Fibroblast of villous mesenchyme (primary cell): ENCODE measurements around the gene KAT2A. TPM values are rescaled to one million over a fixed set of nuclear protein-coding genes. Genes with fewer than 3 reads are reported as not detected.

Source experiments
- DNase-seq: peaks from one replicate; pipeline ENCODE4 v3.0.0-alpha.2; 2010; ENCODE audit warnings: low read depth
- H3K4me3 ChIP-seq: 2 replicates; pipeline ENCODE4 v1.5.1; 2011; ENCODE audit warnings: low read depth, mild to moderate bottlenecking, low read length
- total RNA-seq: library from RNA; depleted of rRNA; stranded (reverse); fragments of >200 nt; gene quantifications from 2 replicates; pipeline ENCODE4 v1.2.3, GENCODE V29; 2012
- TF ChIP-seq, protein P1 (sequence below): IDR thresholded peaks from 2 replicates; pipeline ENCODE4 v1.5.1; 2012; ENCODE audit warnings: low read depth, mild to moderate bottlenecking, low read length; ENCODE audit not compliant: insufficient read depth

The KAT2A gene
- total RNA-seq, 1 donor: 13.0 TPM

DNA sequence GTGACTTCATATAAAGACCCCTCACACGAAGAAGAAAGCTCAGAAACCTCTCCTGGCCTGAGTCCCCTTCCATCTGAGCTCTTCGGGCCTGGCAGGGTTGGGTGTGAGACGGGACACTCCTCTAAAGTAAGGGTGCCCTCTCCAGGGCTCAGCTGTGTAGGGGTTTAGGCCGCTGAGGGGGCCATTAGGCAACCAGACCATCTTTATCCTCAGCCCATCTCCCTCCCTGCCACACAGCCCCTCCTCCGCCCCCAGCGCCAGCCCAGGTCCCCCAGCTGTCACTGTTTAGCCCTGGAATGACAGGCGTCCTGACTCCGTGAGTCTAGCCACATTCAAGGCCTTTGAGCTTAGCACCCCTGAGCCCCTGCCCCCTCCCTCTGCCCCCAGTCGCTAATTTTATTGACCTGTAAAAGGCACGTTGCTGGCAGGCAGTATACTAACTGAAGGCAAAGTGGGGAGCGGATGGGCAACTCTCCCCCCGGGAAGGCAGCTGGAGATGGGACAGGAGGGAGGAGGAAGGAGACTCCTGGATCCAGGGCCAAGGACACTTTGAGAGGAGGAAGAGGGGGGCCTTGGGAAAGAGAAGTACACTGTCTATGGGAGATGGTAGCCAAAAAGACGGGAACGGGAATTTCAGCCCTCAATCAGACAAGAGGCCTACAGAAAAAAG lies 22.3 kb downstream of the KAT2A start:
- TF ChIP-seq, protein P1, sequence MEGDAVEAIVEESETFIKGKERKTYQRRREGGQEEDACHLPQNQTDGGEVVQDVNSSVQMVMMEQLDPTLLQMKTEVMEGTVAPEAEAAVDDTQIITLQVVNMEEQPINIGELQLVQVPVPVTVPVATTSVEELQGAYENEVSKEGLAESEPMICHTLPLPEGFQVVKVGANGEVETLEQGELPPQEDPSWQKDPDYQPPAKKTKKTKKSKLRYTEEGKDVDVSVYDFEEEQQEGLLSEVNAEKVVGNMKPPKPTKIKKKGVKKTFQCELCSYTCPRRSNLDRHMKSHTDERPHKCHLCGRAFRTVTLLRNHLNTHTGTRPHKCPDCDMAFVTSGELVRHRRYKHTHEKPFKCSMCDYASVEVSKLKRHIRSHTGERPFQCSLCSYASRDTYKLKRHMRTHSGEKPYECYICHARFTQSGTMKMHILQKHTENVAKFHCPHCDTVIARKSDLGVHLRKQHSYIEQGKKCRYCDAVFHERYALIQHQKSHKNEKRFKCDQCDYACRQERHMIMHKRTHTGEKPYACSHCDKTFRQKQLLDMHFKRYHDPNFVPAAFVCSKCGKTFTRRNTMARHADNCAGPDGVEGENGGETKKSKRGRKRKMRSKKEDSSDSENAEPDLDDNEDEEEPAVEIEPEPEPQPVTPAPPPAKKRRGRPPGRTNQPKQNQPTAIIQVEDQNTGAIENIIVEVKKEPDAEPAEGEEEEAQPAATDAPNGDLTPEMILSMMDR: no peak
- DNase-seq: no peak

DNA sequence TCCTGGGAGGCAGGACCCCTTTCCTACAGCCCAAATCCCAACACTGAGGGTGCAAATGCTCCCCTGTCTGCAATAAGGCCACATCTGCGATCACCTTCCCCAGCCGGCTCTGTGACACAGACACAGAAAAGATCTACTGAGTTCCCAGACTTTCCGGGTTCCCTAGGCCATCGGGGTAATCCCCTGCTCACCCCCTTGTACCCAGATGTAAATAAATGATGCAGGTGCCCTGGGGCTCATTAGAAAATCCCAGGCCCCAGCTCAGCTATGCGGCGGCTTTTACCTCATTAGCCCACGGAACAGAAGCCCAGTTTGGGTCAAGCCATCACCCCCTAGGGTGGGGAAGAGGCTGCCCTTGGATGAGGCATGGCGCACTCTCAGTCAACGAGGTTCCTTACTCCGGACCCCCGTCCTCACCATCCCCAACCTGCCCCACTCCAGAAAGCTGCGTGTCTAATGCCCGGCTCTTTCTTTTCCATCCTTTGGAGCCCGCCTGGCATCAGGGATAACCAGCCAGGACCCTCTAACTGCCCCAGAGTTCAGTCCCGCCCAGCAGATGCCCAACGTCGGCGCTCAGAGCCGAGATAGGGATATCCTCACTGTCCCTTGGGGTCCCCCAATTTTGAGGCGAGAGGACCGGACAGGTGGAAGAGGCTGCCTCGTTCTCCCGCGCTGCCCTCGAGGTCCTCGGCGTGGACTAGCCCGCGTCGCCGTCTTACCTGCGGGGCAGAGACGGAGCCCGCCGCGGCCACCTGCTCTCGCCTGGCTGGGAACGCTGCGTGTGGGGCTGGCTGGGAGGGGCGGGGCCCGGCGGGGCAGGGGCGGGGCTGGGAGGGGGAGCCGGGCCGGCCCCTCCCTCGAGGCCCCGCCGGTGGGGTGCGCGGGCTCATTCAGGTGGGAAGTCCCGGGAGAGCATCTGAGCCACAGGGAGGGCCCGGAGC lies 23.2 kb downstream of the KAT2A start, which contains the start of gene ZNF385C:
TSS of gene ZNF385C (minus strand) at position 783 of the 941 bp plus-strand sequence. CDS start 35,417 bp downstream, outside the sequence.
- no peak for DNase-seq
- H3K4me3 ChIP-seq: no peak within 1 kb of the TSS
- TF ChIP-seq, protein P1: no peak

More for the DNA sequence above, 22.3 kb downstream of the KAT2A start:
- no peak overlapping the region for H3K4me3 ChIP-seq

DNA sequence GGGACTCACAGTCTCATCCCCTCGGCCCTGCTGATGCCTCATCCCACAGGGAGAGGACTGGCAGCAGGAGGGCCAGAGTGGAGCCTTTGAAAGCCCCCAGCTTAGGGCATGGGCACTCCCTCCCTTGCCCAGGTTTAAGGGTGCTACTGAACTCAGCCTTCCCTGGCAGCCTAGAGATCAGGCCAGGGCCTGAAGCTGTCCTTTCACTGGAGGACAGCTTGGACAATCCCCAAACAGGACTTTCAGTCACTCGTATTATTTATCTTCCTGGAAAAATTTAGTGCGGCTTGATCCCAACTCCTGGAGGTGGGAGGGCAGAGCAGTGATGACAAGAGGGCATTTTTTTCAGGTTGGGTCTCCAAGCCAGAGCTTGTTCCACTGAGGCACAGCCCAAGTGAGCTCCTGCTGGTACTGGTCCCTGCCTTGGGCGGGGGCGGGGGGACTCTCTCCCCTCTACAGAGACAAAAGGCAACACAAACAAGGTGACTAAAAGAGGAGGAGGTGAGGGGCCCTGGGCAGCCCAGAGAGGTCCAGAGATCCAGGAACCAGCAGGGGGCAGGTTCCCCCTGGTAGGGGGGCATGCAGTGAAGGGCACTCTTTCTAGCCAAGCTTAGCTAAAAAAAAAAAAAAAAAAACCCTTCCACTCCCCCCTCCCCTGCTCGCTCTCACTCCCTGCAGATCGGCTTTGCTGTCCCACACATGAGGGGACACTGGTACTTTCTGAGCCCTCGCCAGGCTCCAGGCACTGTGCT lies 24.6 kb downstream of the KAT2A start:
- TF ChIP-seq, protein P1: no peak
- no peak for DNase-seq

DNA sequence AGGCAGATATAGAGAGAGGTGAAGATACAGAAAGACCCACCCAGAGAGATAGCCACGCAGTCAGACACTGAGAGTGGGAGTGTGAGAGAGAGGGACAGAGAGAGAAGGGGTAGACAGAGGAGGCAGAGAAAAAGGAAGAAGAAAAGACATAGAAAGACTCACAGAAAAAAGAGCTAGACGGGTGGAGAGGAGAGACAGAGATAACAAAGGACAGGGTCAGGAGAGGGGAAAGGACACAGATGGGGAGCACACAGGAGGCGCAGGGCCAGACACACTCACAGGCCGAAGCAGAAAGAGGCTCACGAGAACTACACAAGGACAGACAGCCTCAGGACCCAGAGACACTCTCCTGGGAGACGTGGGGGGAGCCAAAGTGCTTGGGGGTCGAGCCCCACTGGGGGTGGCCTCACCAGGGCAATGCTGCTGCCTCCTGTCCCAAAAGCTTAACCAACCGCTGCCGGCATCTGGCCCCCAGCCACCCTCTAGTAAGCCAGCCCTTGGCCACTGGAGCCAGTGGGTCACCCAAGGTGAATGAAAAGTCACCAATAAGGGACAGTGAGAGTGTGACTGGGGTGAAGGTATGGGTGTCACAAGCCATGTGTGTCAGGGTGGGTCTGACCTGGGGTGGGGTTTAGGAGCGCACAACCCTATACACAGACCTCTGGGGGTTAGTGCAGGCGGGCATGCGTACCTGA lies 26.6 kb downstream of the KAT2A start:
- TF ChIP-seq, protein P1: no peak
- H3K4me3 ChIP-seq: no peak overlapping the region
- no peak for DNase-seq

More for the DNA sequence above, 24.6 kb downstream of the KAT2A start:
- H3K4me3 ChIP-seq: no peak overlapping the region

DNA sequence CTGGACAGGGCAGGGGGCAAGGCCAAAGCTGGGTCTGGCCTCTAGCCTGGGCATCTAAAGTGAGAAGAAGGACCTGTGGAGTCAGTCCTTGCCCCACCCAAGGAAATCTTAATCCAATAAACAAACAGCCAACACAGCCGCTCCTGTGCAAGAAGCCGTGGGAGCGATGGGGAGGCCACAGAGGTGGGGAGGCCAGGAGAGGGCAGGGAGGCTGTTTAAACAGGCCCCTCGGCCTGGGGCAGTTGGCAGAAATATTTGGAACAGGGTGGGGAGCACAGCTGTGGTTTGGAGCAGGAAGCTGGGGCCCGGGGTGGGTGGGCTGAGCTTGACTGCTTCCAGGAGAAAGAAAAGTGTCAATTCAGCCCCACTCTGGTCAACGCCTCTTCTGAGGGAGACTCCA lies 28.2 kb downstream of the KAT2A start:
- no peak overlapping the region for H3K4me3 ChIP-seq
- no peak for DNase-seq
- TF ChIP-seq, protein P1: no peak
